NCI-H146 treated with DMSO at 0.1 percent for 48 hours (cell line): ENCODE data around the gene PLCXD3.

Source experiments
- DNase-seq: peaks from one replicate; lab custom pipeline; 2025; ENCODE audit not compliant: unreplicated experiment; lab: John Stamatoyannopoulos, UW

Gene PLCXD3

GRCh38 chr5:41415242-41415641 lies 95.2 kb downstream of the PLCXD3 start:
- DNase-seq = no peak

GRCh38 chr5:41414598-41414997 lies 95.8 kb downstream of the PLCXD3 start:
- no peak for DNase-seq

GRCh38 chr5:41413074-41413473 lies 97.3 kb downstream of the PLCXD3 start:
- DNase-seq = no peak

GRCh38 chr5:41412496-41412895 lies 97.9 kb downstream of the PLCXD3 start:
- no peak for DNase-seq

GRCh38 chr5:41410737-41411136 lies 99.7 kb downstream of the PLCXD3 start:
- DNase-seq = no peak

GRCh38 chr5:41410307-41410706 lies 100.1 kb downstream of the PLCXD3 start:
- no peak for DNase-seq

- no peak for DNase-seq
Observed at GRCh38 chr5:41408676-41409443, 101.5 kb downstream of the PLCXD3 start.

- no peak for DNase-seq
Observed at GRCh38 chr5:41406936-41407335, 103.5 kb downstream of the PLCXD3 start.

- DNase-seq = no peak
Observed at GRCh38 chr5:41406424-41406823, 104.0 kb downstream of the PLCXD3 start.

GRCh38 chr5:41404757-41405156 lies 105.6 kb downstream of the PLCXD3 start:
- no peak for DNase-seq

GRCh38 chr5:41403846-41404245 lies 106.6 kb downstream of the PLCXD3 start:
- no peak for DNase-seq

GRCh38 chr5:41402845-41403244 lies 107.6 kb downstream of the PLCXD3 start:
- DNase-seq = no peak

- no peak for DNase-seq
Observed at GRCh38 chr5:41399839-41400238, 110.6 kb downstream of the PLCXD3 start.

- no peak for DNase-seq
Observed at GRCh38 chr5:41392016-41392415, 118.4 kb downstream of the PLCXD3 start.

GRCh38 chr5:41374631-41375030 lies 135.8 kb downstream of the PLCXD3 start:
- DNase-seq = no peak

GRCh38 chr5:41373230-41373629 lies 137.2 kb downstream of the PLCXD3 start:
- DNase-seq = no peak

GRCh38 chr5:41371738-41372137 lies 138.7 kb downstream of the PLCXD3 start:
- DNase-seq = no peak

- DNase-seq = no peak
Observed at GRCh38 chr5:41370482-41370881, 139.9 kb downstream of the PLCXD3 start.

- no peak for DNase-seq
Observed at GRCh38 chr5:41369799-41370198, 140.6 kb downstream of the PLCXD3 start.

GRCh38 chr5:41368158-41368557 lies 142.2 kb downstream of the PLCXD3 start:
- no peak for DNase-seq

- DNase-seq = no peak
Observed at GRCh38 chr5:41365369-41365768, 145.0 kb downstream of the PLCXD3 start.

- DNase-seq = no peak
Observed at GRCh38 chr5:41364346-41364745, 146.1 kb downstream of the PLCXD3 start.

GRCh38 chr5:41363343-41363986 lies 146.9 kb downstream of the PLCXD3 start:
- DNase-seq = no peak
